OCI-LY3 (cell line): ENCODE data around the gene ATP8B4.

Source experiments
- H2AFZ ChIP-seq: fragments of 200-600, 300-600 bp; shearing (Covaris generic); 2 replicates; pipeline ENCODE4 v1.6.0; 2014; ENCODE audit warnings: antibody characterized with exemption, low read depth, low read length
- H3K27ac ChIP-seq: fragments of 200-600, 300-600 bp; sonication (generic); 2 replicates; pipeline ENCODE4 v1.5.1; 2014; ENCODE audit warnings: mild to moderate bottlenecking, low read length, moderate library complexity, mixed read lengths
- H3K27me3 ChIP-seq: fragments of 200-600, 300-600 bp; sonication (generic); 2 replicates; pipeline ENCODE4 v1.6.1; 2014; ENCODE audit warnings: low read depth, low read length, mixed read lengths
- H3K36me3 ChIP-seq: fragments of 200-600, 300-600 bp; sonication (generic); replicated peaks from 2 replicates; pipeline ENCODE3; 2014; ENCODE audit warnings: low read depth, low read length, mixed read lengths
- H3K4me1 ChIP-seq: fragments of 300-600, 200-600 bp; sonication (generic); 2 replicates; pipeline ENCODE4 v1.6.1; 2014; ENCODE audit warnings: low read length, mixed read lengths
- H3K4me2 ChIP-seq: fragments of 200-600, 300-600 bp; sonication (generic); 2 replicates; pipeline ENCODE4 v1.6.1; 2014; ENCODE audit warnings: low read length, mixed read lengths
- H3K4me3 ChIP-seq: fragments of 300-600, 200-600 bp; sonication (generic); 2 replicates; pipeline ENCODE4 v1.5.1; 2014; ENCODE audit warnings: antibody characterized with exemption, mild to moderate bottlenecking, low read length, moderate library complexity
- H3K79me2 ChIP-seq: fragments of 300-600, 200-600 bp; shearing (Covaris generic); 2 replicates; pipeline ENCODE4 v1.6.1; 2014; ENCODE audit warnings: mild to moderate bottlenecking, low read length, mixed read lengths
- H3K9ac ChIP-seq: fragments of 300-600, 200-600 bp; shearing (Covaris generic); 2 replicates; pipeline ENCODE4 v1.6.0; 2014; ENCODE audit warnings: mild to moderate bottlenecking, low read length, moderate library complexity
- H3K9me3 ChIP-seq: fragments of 200-600, 300-600 bp; shearing (Covaris generic); 2 replicates; pipeline ENCODE4 v1.6.1; 2014; ENCODE audit warnings: low read length, mixed read lengths; ENCODE audit not compliant: insufficient read depth
- H4K20me1 ChIP-seq: fragments of 200-600, 300-600 bp; sonication (generic); 2 replicates; pipeline ENCODE4 v1.6.1; 2016; ENCODE audit warnings: low read length, mixed read lengths; ENCODE audit not compliant: insufficient read depth
- CTCF ChIP-seq: fragments of 200-600, 300-600 bp; sonication (generic); IDR thresholded peaks from 2 replicates; pipeline ENCODE4 v1.5.1; 2014; ENCODE audit warnings: antibody characterized with exemption, low read length, low read depth
- EZH2phosphoT487 ChIP-seq: fragments of 200-600 bp; shearing (Covaris generic); IDR thresholded peaks from 2 replicates; pipeline ENCODE4 v1.6.1; 2018; ENCODE audit warnings: antibody characterized with exemption, mixed run types, low read depth

ATP8B4 gene

GRCh38 chr15:50123861-50124557 lies 5.0 kb upstream of the ATP8B4 start:
- Histone ChIP-seq H3K27ac (no peak overlapping the region), H2AFZ (no peak overlapping the region), H3K79me2 (no peaks in the 10 kb centered on the region), H3K9ac (no peak overlapping the region), H3K36me3 (no peaks in the 10 kb centered on the region), H3K4me3 (no peak overlapping the region), H3K9me3 (peaks cover 3% of the 10 kb centered on the region; the same call in 1 of the 2 replicates), H3K27me3 (no peaks in the 10 kb centered on the region), H3K4me2 (no peak overlapping the region), H4K20me1 (no peaks in the 10 kb centered on the region), H3K4me1 (no peaks in the 10 kb centered on the region)
- TF ChIP-seq CTCF, result no peak
- TF ChIP-seq EZH2phosphoT487, result no peak

GRCh38 chr15:50120729-50121128 lies 1.7 kb upstream of the ATP8B4 start:
- Histone ChIP-seq H4K20me1 (no peaks in the 10 kb centered on the region), H3K4me3 (no peak overlapping the region), H3K36me3 (no peaks in the 10 kb centered on the region), H2AFZ (no peak overlapping the region), H3K4me1 (no peaks in the 10 kb centered on the region), H3K27ac (no peak overlapping the region), H3K27me3 (no peaks in the 10 kb centered on the region), H3K9ac (no peak overlapping the region), H3K4me2 (no peak overlapping the region), H3K9me3 (peaks cover 3% of the 10 kb centered on the region; the same call in 1 of the 2 replicates), H3K79me2 (no peaks in the 10 kb centered on the region)
- TF ChIP-seq EZH2phosphoT487 (no peak), CTCF (no peak)

- Histone ChIP-seq H3K9me3 (0 out of 2 replicates have a peak, but pooled peaks cover 1% of the 10 kb centered on the region), H4K20me1 (no peaks in the 10 kb centered on the region), H3K27me3 (no peaks in the 10 kb centered on the region), H3K36me3 (no peaks in the 10 kb centered on the region), H3K4me1 (peaks cover 22% of the 10 kb centered on the region), H3K27ac (no peak overlapping the region), H3K4me3 (no peak overlapping the region), H2AFZ (no peak overlapping the region), H3K79me2 (no peaks in the 10 kb centered on the region), H3K4me2 (no peak overlapping the region), H3K9ac (no peak overlapping the region)
- TF ChIP-seq EZH2phosphoT487 (no peak), CTCF (no peak)
Measured at GRCh38 chr15:50117431-50118027, 1.5 kb downstream of the ATP8B4 start.

- Histone ChIP-seq H2AFZ (no peak overlapping the region), H3K36me3 (no peaks in the 10 kb centered on the region), H3K4me1 (peaks cover 22% of the 10 kb centered on the region), H3K4me3 (no peak overlapping the region), H3K27ac (no peak overlapping the region), H3K4me2 (no peak overlapping the region), H3K9me3 (no peaks in the 10 kb centered on the region), H3K79me2 (no peaks in the 10 kb centered on the region), H4K20me1 (no peaks in the 10 kb centered on the region), H3K27me3 (no peaks in the 10 kb centered on the region), H3K9ac (no peak overlapping the region)
- peak; percentile 64 for TF ChIP-seq CTCF
- TF ChIP-seq EZH2phosphoT487, result no peak
Measured at GRCh38 chr15:50116477-50116876, 2.6 kb downstream of the ATP8B4 start.
